Prostate gland (tissue), 2 donors: ENCODE results near the gene ITM2C. TPM values are rescaled to one million over a fixed set of nuclear protein-coding genes. Genes with fewer than 3 reads are reported as not detected.

Experiments
- DNase-seq: peaks from one replicate; pipeline ENCODE4 v3.0.0-alpha.2; 2019; ENCODE audit warnings: low spot score
- H3K27ac ChIP-seq, 2 donors: fragments of 200-600 bp; sonication (generic); 2 replicates each; pipeline ENCODE4 v1.5.1; 2017 to 2019
- H3K27me3 ChIP-seq: fragments of 200-600 bp; sonication (generic); replicated peaks from 2 replicates; pipeline ENCODE4 v1.5.1; 2019; ENCODE audit not compliant: insufficient read depth
- H3K36me3 ChIP-seq, 2 donors: fragments of 200-600 bp; sonication (generic); 1 replicate in 1 of 2; 2 replicates in 1 of 2; pipeline versions ENCODE4 v1.5.1 to v1.8.1; 2017 to 2019
- H3K4me1 ChIP-seq: fragments of 200-600 bp; sonication (generic); replicated peaks from 2 replicates; pipeline ENCODE4 v1.5.1; 2019
- H3K4me3 ChIP-seq, 2 donors: fragments of 200-600 bp; sonication (generic); 2 replicates each; pipeline ENCODE4 v1.5.1; 2017 to 2019
- H3K9me3 ChIP-seq: fragments of 200-600 bp; sonication (generic); 2 replicates; pipeline ENCODE4 v1.5.1; 2017
- POLR2A ChIP-seq: fragments of 450-650 bp; IDR thresholded peaks from one replicate; pipeline ENCODE4 v1.6.1; 2016; ENCODE audit warnings: antibody characterized with exemption, mild to moderate bottlenecking
- POLR2AphosphoS5 ChIP-seq: sonication (generic); formaldehyde crosslinking; IDR thresholded peaks from one replicate; pipeline ENCODE4 v1.6.1; 2017; ENCODE audit warnings: antibody characterized with exemption
- WGBS: methylation state at CpG from one replicate; pipeline ENCODE4 v1.1.5; 2018; 5-methylcytosine and 5-hydroxymethylcytosine counted together
- intact Hi-C: fragments of 100-400 bp; cut with DNase I; formaldehyde crosslinking; loops from one replicate; pipeline ENCODE4 v1.14.2; 2022
- total RNA-seq, 2 donors: library from RNA; depleted of rRNA; stranded (reverse); fragments of >200 nt; gene quantifications; one replicate each; pipeline ENCODE4 v1.1.0, GENCODE V29; 2016
- TF ChIP-seq, protein P1 (sequence below), 4 experiments: fragments of 200-600 bp in 2 of 4; fragments of 450-650 bp in 2 of 4; sonication (generic) in 2 of 4; IDR thresholded peaks; 1 replicate in 3 of 4; 2 replicates in 1 of 4; pipeline ENCODE4 v1.5.1; 2016 to 2019; ENCODE audit warnings: antibody characterized with exemption in 4 of 4, mild to moderate bottlenecking in 2 of 4, moderate library complexity in 2 of 4

ITM2C gene
- total RNA-seq, 2 donors from 2014 or later, result 104 to 137 TPM

GRCh38 chr2:230925879-230926765 lies 61.4 kb downstream of the ITM2C start:
- Histone ChIP-seq H3K27ac (no peak overlapping the region), H3K4me1 (no peaks in the 10 kb centered on the region), H3K9me3 (no peaks in the 10 kb centered on the region), H3K36me3 (no peaks in the 10 kb centered on the region), H3K4me3 (no peak overlapping the region), H3K27me3 (no peaks in the 10 kb centered on the region)
- TF ChIP-seq POLR2A, result no peak
- TF ChIP-seq, protein P1, sequence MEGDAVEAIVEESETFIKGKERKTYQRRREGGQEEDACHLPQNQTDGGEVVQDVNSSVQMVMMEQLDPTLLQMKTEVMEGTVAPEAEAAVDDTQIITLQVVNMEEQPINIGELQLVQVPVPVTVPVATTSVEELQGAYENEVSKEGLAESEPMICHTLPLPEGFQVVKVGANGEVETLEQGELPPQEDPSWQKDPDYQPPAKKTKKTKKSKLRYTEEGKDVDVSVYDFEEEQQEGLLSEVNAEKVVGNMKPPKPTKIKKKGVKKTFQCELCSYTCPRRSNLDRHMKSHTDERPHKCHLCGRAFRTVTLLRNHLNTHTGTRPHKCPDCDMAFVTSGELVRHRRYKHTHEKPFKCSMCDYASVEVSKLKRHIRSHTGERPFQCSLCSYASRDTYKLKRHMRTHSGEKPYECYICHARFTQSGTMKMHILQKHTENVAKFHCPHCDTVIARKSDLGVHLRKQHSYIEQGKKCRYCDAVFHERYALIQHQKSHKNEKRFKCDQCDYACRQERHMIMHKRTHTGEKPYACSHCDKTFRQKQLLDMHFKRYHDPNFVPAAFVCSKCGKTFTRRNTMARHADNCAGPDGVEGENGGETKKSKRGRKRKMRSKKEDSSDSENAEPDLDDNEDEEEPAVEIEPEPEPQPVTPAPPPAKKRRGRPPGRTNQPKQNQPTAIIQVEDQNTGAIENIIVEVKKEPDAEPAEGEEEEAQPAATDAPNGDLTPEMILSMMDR (IDR thresholded peaks at IDR 0.05), result no peak
- no peak for TF ChIP-seq POLR2AphosphoS5
- 71% methylated on average over 11 of the region's 11 CpGs for whole genome bisulfite sequencing
- intact Hi-C loops, result no loop called here
- no peak for DNase-seq

DNA sequence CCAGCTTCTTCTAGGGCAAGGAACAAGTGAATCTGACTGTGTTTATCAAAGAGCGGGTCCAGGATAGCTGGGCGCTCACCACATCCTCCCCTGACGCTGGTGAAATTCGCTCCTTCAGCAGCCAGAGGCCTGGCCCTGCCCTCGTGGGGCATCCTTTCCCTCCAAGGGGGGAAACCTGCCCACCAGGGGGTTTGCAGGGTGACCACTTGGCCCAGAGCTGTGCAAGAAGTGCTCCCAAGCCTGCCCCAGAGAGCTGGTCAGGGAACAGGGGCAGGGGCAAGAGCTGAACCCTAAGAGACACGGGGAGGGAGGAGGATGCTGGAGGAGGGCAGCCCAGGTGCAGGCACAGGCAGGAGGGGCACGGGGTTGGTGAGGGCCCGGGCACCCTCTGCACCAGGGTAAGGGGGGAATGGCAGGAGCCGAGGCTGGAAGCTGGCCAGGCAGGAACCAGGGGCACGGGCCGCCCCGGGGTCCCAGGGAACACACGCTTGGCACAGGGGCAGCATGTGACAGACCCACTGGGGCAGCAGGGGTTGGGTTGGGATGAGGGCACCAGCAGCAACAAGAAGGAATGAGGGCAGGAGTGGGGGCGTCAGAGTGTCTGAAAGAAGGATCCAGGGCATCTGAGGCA lies 63.1 kb downstream of the ITM2C start:
- DNase-seq, result no peak
- intact Hi-C loops, result no loop called here
- 89% methylated on average over 14 of the region's 14 CpGs for WGBS
- no peak for TF ChIP-seq POLR2AphosphoS5
- TF ChIP-seq POLR2A, result no peak
- H3K9me3 ChIP-seq, result no peaks in the 10 kb centered on the region
- H3K4me3 ChIP-seq, result no peak overlapping the region
- H3K27ac ChIP-seq, result no peak overlapping the region
- H3K36me3 ChIP-seq, result no peaks in the 10 kb centered on the region
- no peaks in the 10 kb centered on the region for H3K4me1 ChIP-seq
- no peaks in the 10 kb centered on the region for H3K27me3 ChIP-seq

Other genes starting within 250 kb of the ITM2C start
- gene CAB39, start 152.1 kb upstream of the ITM2C start, total RNA-seq, result 100 to 1,000 TPM in 1 of 2 donors, 10 to 100 TPM in 1; 75.4 to 105 TPM
- 1 to 10 TPM in 1 of 2 donors, under 1 TPM in 1; 0.77 to 3.0 TPM for gene GPR55, start 60.3 kb downstream of the ITM2C start, total RNA-seq
- gene SPATA3, start 131.2 kb downstream of the ITM2C start, total RNA-seq, result 1 to 10 TPM in 1 of 2 donors, not detected in 1; 1.8 TPM
- 10 to 100 TPM in 1 of 2 donors, 1 to 10 TPM in 1; 7.2 to 13.0 TPM for gene C2orf72, start 172.6 kb downstream of the ITM2C start, total RNA-seq
- gene PSMD1, start 191.9 kb downstream of the ITM2C start, total RNA-seq, result 10 to 100 TPM; 47.1 to 73.1 TPM